Activated T-helper 17 cell treated with anti-CD3 and anti-CD28 coated beads, Interleukin-2, amount 50 U/mL, for 72 hours (primary cell): ENCODE measurements around the gene DUSP6. TPM values are rescaled to one million over a fixed set of nuclear protein-coding genes. Genes with fewer than 3 reads are reported as not detected.

Experiments
- ATAC-seq: fragments of 150-1000 bp; cut with Tn5 transposase; replicated peaks from 2 replicates; pipeline ENCODE4 v1.10.0; 2021; ENCODE audit warnings: mild to moderate bottlenecking, moderate library complexity
- H3K27ac Mint-ChIP-seq: one replicate; pipeline ENCODE4 v1.8.0; 2022; ENCODE audit warnings: mixed read lengths
- H3K27me3 Mint-ChIP-seq: one replicate; pipeline ENCODE4 v1.8.0; 2022; ENCODE audit warnings: mixed read lengths
- H3K36me3 Mint-ChIP-seq: one replicate; pipeline ENCODE4 v1.8.0; 2022; ENCODE audit warnings: low read depth, mild to moderate bottlenecking, mixed read lengths
- H3K4me1 Mint-ChIP-seq: one replicate; pipeline ENCODE4 v1.8.0; 2022; ENCODE audit warnings: mixed read lengths
- H3K4me3 Mint-ChIP-seq: one replicate; pipeline ENCODE4 v1.8.0; 2022; ENCODE audit warnings: mild to moderate bottlenecking, mixed read lengths
- H3K9me3 Mint-ChIP-seq: one replicate; pipeline ENCODE4 v1.8.0; 2022; ENCODE audit warnings: mixed read lengths
- total RNA-seq, 2 donors: library from RNA; stranded (reverse); gene quantifications; one replicate each; pipeline ENCODE4 v1.2.3, GENCODE V29; 2022

The DUSP6 gene
- total RNA-seq, 2 donors from 2014 or later: 68.4 to 94.1 TPM

DNA sequence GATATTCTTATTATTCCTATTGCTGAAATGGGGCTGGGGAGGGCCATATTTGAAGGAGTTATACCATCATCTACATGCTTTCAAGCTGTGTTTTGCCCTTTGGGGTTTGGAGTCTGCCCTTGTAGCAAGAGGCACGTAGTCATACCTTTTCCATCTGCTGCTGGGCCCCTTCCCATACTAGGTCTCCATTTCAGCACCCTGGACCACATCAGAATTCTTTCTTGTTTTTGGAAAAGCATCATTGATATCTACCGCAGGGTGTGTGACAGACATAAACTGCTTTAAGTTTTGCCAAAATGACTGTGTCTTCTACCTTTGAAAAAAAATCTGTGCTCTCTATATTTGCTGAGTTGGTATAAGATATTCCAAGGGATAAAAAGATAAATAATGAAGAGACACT lies 12.3 kb upstream of the DUSP6 start:
- no peak for ATAC-seq
- no peak overlapping the region for H3K27ac Mint-ChIP-seq
- H3K36me3 Mint-ChIP-seq: no peaks in the 10 kb centered on the region
- no peaks in the 10 kb centered on the region for H3K27me3 Mint-ChIP-seq
- no peak overlapping the region for H3K4me3 Mint-ChIP-seq
- H3K9me3 Mint-ChIP-seq: no peaks in the 10 kb centered on the region
- peaks cover 10% of the 10 kb centered on the region for H3K4me1 Mint-ChIP-seq

DNA sequence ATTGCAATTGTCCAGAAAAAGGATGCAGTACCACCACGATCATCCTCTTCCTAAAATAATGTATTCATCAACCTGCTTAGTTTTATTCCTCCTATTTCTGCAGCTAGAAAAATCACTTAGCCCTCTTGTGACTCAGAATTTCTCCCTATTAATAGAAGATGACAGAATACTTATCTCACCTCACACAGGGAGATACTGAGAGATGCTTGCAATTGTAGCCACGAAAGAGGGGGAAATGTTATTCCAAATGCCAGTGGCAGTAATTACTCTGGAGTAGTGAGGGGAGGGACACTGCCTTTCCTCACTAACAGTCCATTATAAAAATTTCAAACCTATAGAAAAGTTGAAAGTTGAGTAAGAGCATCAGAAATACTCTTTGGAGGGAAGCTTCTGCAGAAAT lies 11.8 kb upstream of the DUSP6 start:
- Mint-ChIP-seq H3K36me3 (no peaks in the 10 kb centered on the region), H3K4me3 (no peak overlapping the region), H3K27ac (peak overlapping the region; percentile 89), H3K9me3 (no peaks in the 10 kb centered on the region), H3K27me3 (no peaks in the 10 kb centered on the region), H3K4me1 (peaks cover 10% of the 10 kb centered on the region)
- ATAC-seq: no peak

DNA sequence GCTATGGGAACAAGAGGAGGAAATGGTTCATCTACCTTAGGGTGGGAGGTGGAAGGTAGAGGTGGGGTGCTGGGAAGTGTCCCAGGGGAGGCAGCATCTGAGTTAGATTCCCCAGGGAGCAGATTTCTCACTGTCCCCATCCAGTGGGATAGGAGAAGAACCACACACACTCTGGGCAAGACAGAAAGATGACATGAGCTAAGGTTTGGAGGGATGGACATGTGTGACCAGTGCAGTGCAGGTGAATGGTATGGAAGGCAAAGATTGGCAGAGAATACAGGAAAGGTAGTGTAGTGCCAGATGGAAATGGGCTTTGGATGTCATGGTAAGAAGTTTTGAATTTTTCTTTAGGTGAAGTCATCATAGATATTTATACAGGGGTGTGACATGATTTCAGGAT lies 11.3 kb upstream of the DUSP6 start:
- Mint-ChIP-seq H3K4me1 (peaks cover 10% of the 10 kb centered on the region), H3K9me3 (no peaks in the 10 kb centered on the region), H3K4me3 (peak overlapping the region; percentile 56), H3K27ac (peak overlapping the region; percentile 89), H3K27me3 (no peaks in the 10 kb centered on the region), H3K36me3 (no peaks in the 10 kb centered on the region)
- ATAC-seq: no peak

DNA sequence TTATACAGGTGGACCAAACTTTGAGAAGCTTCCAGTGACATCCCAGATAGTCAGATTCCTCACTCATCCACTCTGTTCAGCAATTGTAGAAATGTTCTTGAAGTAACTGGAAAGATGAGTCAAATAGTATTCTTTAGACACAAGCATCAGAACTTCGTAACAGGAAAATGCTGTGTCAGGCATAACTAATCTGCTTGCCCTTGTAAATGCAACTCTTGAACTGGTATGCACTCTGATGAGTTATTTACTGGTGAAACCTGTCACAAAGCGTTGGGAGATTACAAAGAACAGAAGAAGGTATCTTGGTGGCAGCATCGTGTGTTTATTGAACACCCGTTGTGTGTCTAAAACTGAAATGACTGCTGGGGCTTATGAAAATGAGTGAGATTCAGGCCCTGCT lies 10.8 kb upstream of the DUSP6 start:
- peak; percentile 96 for ATAC-seq
- Mint-ChIP-seq H3K9me3 (no peaks in the 10 kb centered on the region), H3K27me3 (no peaks in the 10 kb centered on the region), H3K27ac (peak overlapping the region; percentile 89), H3K4me3 (peak overlapping the region; percentile 56), H3K4me1 (peaks cover 10% of the 10 kb centered on the region), H3K36me3 (no peaks in the 10 kb centered on the region)

DNA sequence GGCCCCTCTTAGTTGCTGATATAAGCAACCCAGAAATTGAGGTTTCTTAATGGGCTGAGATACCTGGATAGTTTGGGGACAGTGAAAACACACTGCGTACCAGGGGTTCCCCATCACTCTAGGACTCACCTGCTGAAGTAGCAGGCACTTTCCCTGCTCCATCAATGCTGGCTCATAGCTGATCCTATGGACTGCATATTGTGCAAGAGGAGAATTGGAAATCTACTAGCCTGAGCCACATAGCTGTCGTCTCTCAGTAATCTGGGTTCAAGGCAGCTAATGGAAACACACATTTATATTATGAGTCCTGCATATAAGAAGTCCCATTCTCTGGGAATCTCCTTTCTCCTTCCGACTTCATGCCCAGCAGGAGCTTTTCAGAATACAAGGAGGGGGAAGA lies 7.3 kb upstream of the DUSP6 start:
- Mint-ChIP-seq H3K27ac (no peak overlapping the region), H3K9me3 (no peaks in the 10 kb centered on the region), H3K4me3 (no peak overlapping the region), H3K4me1 (peaks cover 12% of the 10 kb centered on the region), H3K36me3 (no peaks in the 10 kb centered on the region), H3K27me3 (no peaks in the 10 kb centered on the region)
- no peak for ATAC-seq

DNA sequence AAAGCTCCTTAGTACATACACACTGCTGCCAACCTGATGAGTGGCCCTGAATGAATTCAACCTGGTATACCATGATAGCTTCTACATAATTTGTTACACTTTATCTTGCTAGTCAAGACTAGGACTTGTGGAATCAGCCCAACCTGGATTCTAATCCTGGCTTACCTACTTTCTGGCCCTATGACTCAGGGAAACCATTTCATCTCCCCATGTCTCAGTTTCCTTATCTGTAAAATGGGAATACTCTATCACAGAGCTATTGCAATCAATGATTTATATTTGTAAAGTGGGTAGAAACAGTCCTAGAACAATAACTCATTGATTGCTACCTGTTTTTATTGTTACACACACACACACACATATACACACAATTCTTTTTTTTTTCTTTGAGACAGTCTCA lies 6.5 kb upstream of the DUSP6 start:
- H3K9me3 Mint-ChIP-seq: no peaks in the 10 kb centered on the region
- no peak overlapping the region for H3K27ac Mint-ChIP-seq
- H3K4me1 Mint-ChIP-seq: peaks cover 14% of the 10 kb centered on the region
- no peaks in the 10 kb centered on the region for H3K36me3 Mint-ChIP-seq
- ATAC-seq: no peak
- H3K4me3 Mint-ChIP-seq: no peak overlapping the region
- H3K27me3 Mint-ChIP-seq: no peaks in the 10 kb centered on the region

DNA sequence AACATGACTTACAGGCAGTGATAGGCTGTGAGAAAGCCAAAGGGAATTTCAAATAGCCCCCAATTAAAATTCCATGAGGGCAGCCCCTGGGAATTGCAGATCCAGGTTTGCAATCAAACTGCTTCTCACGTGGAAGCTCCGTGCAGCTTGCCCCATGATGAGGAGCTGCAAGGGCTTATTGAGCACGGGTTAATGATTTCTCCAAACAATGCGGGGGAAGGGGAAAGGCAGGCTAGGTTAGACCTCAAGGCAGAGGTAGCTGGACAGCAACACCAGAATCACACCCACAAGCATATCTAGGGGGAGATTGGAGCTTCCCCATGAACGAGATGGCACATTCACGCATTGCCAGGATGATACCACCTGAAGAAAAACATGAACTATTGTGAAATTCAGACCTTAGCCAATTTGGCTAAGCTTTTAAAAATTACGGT lies 5.0 kb upstream of the DUSP6 start:
- Mint-ChIP-seq H3K36me3 (peaks cover 4% of the 10 kb centered on the region), H3K27ac (no peak overlapping the region), H3K4me3 (no peak overlapping the region), H3K9me3 (no peaks in the 10 kb centered on the region), H3K27me3 (no peaks in the 10 kb centered on the region), H3K4me1 (peaks cover 9% of the 10 kb centered on the region)
- no peak for ATAC-seq

DNA sequence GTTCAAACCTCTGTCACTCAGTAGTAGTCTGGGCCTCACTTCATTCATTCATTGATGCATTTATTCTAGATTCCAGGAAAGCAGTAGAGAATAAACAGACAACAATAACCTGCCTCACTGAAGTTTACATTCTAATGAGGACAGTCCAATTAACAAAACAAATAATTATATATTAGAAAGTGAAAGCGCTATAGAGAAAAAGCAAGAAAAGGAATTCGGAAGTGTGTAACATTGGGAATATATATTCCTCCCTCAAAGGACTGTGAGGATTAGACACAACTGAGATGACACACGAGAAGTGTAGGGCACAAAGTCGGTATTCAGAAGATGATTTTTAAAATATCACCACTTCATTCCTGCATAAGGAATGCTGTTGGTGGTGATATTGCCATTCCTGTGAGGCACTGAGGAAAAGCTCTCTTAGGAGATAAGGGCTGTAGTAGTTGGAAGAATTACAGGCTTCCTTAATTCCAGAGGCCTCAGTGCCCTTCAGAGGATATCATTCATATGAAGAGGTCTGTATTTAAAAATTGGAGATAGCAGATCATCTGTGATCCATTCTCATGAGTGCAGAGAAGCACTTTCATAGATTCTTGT lies 3.9 kb upstream of the DUSP6 start:
- no peak for ATAC-seq
- no peak overlapping the region for H3K27ac Mint-ChIP-seq
- peaks cover 16% of the 10 kb centered on the region for H3K36me3 Mint-ChIP-seq
- peak overlapping the region; percentile 91 for H3K4me3 Mint-ChIP-seq
- H3K27me3 Mint-ChIP-seq: no peaks in the 10 kb centered on the region
- peaks cover 11% of the 10 kb centered on the region for H3K4me1 Mint-ChIP-seq
- H3K9me3 Mint-ChIP-seq: no peaks in the 10 kb centered on the region

DNA sequence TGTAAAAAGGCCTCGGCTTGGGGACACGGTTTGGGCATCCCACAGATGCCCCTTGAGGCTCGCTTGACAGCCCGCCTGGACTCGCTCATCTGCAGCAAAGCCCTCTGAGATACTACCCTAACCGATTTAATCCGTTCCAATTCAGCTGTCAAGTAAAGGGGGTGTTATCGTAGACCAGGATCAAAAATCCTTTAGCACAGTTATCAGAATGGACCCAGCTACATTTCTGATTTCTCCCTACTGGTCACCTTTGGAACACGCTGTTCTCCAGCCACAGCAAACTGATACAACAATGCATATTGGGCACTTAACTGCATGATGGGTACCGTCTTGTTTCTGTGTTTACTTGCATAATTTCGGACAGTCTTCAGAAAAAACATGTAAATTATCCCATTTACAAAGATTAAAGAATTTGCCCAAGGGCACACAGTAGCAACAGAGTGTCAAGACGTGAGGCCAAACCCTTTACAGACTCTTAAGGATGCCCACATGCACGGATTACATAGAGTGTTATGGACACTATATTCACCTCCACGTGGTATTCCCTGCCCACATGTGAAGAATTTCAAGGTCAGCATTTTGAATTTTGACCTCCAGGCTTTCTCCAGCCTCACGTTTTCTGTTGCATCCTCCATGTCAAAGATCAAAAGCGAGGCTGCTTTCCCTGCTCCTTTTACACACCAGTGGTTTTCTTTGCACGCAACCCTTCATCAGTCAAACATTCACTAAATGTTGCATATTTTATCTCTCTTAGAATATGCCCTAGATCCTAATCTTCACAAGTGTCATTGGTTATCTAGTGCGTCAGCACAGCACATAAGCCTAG lies 3.2 kb upstream of the DUSP6 start:
- Mint-ChIP-seq H3K27ac (peak overlapping the region; percentile 97), H3K27me3 (no peaks in the 10 kb centered on the region), H3K9me3 (no peaks in the 10 kb centered on the region), H3K4me3 (peak overlapping the region; percentile 91), H3K36me3 (peaks cover 23% of the 10 kb centered on the region), H3K4me1 (peaks cover 11% of the 10 kb centered on the region)
- no peak for ATAC-seq

DNA sequence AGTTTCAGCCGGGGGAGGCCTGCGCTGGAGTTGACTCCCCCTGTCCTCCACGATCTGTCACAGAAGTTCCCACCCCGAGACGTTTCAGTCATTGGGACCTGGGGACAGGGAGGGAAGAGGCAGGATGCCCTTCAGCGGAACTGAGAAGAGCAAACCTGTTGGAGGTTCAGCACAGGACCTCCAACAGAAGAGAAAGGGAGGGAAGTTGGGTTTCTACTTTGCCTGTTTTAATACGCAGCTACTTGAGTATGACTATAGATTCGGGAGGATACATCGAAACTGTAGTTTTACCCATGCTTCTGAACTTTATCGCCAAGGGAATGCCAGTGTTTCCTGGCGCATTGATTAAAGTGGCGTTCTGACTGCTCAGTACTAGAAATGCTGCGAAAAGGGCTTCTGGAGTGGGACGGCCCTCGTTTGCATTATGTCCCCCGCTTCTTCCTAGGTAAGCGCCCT lies 2.3 kb upstream of the DUSP6 start:
- peaks cover 31% of the 10 kb centered on the region for H3K36me3 Mint-ChIP-seq
- no peaks in the 10 kb centered on the region for H3K9me3 Mint-ChIP-seq
- H3K4me3 Mint-ChIP-seq: peak overlapping the region; percentile 91
- ATAC-seq: no peak
- H3K27me3 Mint-ChIP-seq: no peaks in the 10 kb centered on the region
- peaks cover 11% of the 10 kb centered on the region for H3K4me1 Mint-ChIP-seq
- H3K27ac Mint-ChIP-seq: peak overlapping the region; percentile 97

DNA sequence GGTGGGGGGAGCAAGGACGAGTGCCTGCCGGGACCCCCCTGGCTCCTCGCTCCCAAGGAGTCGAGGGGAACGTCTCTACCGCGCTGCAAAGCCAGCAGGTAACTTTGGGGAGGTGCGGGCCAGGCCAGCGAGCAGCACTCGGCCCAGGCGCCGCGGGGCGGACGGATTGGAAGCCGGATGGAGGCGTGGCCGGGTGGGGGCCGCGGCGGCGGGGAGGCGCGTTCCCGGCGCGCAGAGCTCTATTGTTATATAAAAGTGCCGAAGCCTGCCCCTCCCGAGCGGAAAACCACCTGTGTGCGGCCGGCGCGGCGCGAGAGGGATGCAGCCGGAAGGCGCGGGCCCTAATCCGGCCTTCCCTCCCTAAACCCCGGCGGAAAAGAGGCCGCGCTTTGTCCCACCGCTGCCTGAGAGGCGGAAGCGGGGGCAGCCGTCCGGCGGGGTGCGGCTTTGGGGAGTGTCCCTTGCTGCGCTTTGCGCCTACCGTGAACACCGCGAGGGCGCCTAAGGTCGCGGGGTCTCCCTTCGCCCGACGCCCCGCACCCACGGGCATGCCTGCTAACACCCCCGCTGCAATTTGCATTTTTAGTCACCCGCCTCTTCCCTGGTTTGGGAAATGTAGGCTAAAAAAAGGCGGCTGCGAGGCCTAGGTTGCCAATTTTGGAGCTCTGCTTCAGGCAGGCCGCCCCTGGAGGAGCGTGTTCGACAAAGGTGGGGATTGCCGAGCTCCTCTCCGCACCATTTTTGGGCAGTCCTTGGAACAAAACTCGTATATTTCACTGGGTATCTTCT lies 1.7 kb upstream of the DUSP6 start:
- Mint-ChIP-seq H3K4me1 (peaks cover 14% of the 10 kb centered on the region), H3K27ac (peak overlapping the region; percentile 97), H3K36me3 (peaks cover 37% of the 10 kb centered on the region), H3K27me3 (no peaks in the 10 kb centered on the region), H3K9me3 (no peaks in the 10 kb centered on the region), H3K4me3 (peak overlapping the region; percentile 91)
- peak; percentile 54 for ATAC-seq

DNA sequence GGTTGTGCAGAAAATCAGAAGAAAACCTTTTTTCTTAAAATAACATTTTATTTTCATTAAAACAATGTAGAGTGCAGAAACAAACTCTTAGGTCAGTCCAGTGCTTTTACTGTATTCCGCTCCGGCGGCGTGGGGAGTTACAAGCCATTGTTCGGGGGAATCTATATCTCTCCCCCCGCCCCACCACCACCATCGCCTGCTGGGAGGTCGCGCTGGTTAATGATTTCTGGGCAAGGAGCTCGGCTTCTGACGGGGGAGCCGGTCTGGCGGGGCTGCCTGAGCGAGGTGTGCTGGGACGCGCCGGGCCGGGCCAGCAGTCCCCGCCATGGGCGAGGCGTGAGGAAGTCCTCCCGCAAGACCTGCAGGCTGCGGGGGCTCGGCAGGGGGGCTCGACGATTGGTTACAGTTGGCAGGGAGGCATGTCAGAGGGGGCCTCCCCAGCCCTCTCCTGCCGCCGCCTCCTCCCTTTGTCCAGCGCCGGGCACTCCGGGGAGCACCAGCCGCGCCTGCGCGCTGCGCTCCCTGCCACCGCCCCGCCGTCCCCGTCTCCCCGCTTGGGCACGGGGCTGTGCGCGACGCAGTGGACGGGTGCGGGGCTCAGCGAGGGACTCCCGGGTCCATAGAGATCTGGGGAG lies 1.0 kb upstream of the DUSP6 start:
- Mint-ChIP-seq H3K36me3 (peaks cover 45% of the 10 kb centered on the region), H3K27ac (peak overlapping the region; percentile 97), H3K4me1 (peaks cover 15% of the 10 kb centered on the region), H3K4me3 (peak overlapping the region; percentile 91), H3K9me3 (no peaks in the 10 kb centered on the region), H3K27me3 (no peaks in the 10 kb centered on the region)
- ATAC-seq: peak; percentile 44

DNA sequence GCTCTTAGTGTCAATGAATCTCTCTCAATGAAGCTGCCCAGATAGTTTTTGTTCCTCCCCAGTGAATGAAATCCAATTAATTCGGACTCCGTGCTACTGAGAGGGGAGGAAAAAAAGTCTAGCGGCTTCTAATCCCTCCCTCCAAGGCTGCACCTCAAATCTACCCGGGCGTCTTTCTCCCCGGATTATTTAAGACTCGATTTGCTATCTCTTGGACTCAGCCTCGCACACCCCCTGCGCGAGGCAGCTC lies 134 bp downstream of the DUSP6 start:
- Mint-ChIP-seq H3K4me3 (peak overlapping the region; percentile 91), H3K9me3 (no peaks in the 10 kb centered on the region), H3K27me3 (no peaks in the 10 kb centered on the region), H3K27ac (peak overlapping the region; percentile 97), H3K36me3 (peaks cover 56% of the 10 kb centered on the region), H3K4me1 (peaks cover 17% of the 10 kb centered on the region)
- no peak for ATAC-seq

DNA sequence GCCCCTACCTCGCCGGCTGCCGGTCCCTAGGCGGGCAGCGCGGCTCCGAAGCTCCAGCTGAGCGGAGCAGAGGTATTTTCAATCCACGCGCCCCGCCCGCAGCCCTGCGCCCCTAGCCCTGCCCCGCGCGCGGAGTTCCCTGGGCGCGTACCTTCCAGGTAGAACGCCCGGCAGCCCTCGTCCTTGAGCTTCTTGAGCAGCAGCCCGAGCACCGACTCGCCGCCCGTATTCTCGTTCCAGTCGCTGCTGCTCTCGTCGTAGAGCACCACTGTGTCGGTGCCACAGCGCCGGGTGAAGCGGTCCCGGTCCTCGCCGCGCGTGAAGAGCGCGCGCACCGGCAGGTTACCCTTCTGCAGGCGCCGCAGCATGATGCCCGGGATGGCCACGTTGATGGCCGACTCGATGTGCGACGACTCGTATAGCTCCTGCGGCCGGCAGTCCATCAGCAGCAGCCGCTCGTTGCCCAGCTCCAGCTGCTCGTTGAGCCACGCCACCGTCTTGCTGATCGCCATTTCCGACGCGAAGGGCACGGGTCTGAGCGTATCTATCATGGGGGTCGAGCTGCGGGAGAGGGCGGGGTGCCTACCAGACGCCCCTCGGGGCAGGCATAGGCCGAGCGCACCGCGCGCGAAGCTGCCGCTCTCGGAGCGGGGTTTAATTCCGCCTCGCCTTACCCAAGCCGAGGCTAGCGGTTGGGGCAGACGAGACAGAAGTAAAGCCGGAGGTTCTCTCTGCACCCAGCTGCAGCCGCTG lies 636 bp downstream of the DUSP6 start:
- Mint-ChIP-seq H3K27ac (peak overlapping the region; percentile 97), H3K9me3 (no peaks in the 10 kb centered on the region)

More for the DNA sequence above, 636 bp downstream of the DUSP6 start:
- Mint-ChIP-seq H3K4me1 (peaks cover 21% of the 10 kb centered on the region), H3K27me3 (no peaks in the 10 kb centered on the region), H3K36me3 (peaks cover 61% of the 10 kb centered on the region), H3K4me3 (peak overlapping the region; percentile 91)
- peak; percentile 16 for ATAC-seq
